Prostate gland (tissue), 2 donors: ENCODE data around the gene LHX4.

Source experiments
- CTCF ChIP-seq, 4 experiments: fragments of 200-600 bp in 2 of 4; fragments of 450-650 bp in 2 of 4; sonication (generic) in 2 of 4; IDR thresholded peaks; 1 replicate in 3 of 4; 2 replicates in 1 of 4; pipeline ENCODE4 v1.5.1; 2016 to 2019; ENCODE audit warnings: antibody characterized with exemption in 4 of 4, mild to moderate bottlenecking in 2 of 4, moderate library complexity in 2 of 4
- POLR2A ChIP-seq: fragments of 450-650 bp; IDR thresholded peaks from one replicate; pipeline ENCODE4 v1.6.1; 2016; ENCODE audit warnings: antibody characterized with exemption, mild to moderate bottlenecking

- no peak for TF ChIP-seq POLR2A
- TF ChIP-seq CTCF (IDR thresholded peaks at IDR 0.05): no peak
Observed at GRCh38 chr1:180195401-180195800, 34.7 kb upstream of the LHX4 start.
